HepG2 (cell line): ENCODE data around the gene LINC00237. TPM values are rescaled to one million over a fixed set of nuclear protein-coding genes. Genes with fewer than 3 reads are reported as not detected.

Source experiments
- AHR ChIP-seq: IDR thresholded peaks from 2 replicates; pipeline ENCODE4 v1.6.1; 2018; ENCODE audit warnings: missing genetic modification reagents, missing compliant biosample characterization
- BRF2 ChIP-seq: sonication (generic); formaldehyde crosslinking; IDR thresholded peaks from 2 replicates; pipeline ENCODE4 v1.8.1; 2022; ENCODE audit warnings: mild to moderate bottlenecking, missing genetic modification reagents
- FOXJ3 ChIP-seq: sonication (generic); formaldehyde crosslinking; IDR thresholded peaks from 2 replicates; pipeline ENCODE4 v1.4.0; 2020; ENCODE audit warnings: missing genetic modification reagents, mild to moderate bottlenecking, borderline replicate concordance
- GPN1 ChIP-seq: sonication (generic); formaldehyde crosslinking; IDR thresholded peaks from 2 replicates; pipeline ENCODE4 v1.5.1; 2020; ENCODE audit warnings: missing genetic modification reagents, borderline replicate concordance
- GTF3A ChIP-seq: sonication (generic); formaldehyde crosslinking; conservative IDR thresholded peaks from 2 replicates; pipeline ENCODE4 v1.4.0; 2020; ENCODE audit warnings: mild to moderate bottlenecking, missing genetic modification reagents
- HMG20A ChIP-seq: IDR thresholded peaks from 2 replicates; pipeline ENCODE4 v1.6.1; 2016; ENCODE audit warnings: borderline replicate concordance
- HNF4A ChIP-seq: sonication (generic); formaldehyde crosslinking; IDR thresholded peaks from 2 replicates; pipeline ENCODE4 v1.4.0; 2020; ENCODE audit warnings: missing genetic modification reagents
- MAX ChIP-seq: IDR thresholded peaks from 2 replicates; pipeline ENCODE4 v1.6.1; 2012; ENCODE audit warnings: inconsistent platforms
- PHB2 ChIP-seq: fragments of 450-650 bp; IDR thresholded peaks from 2 replicates; pipeline ENCODE4 v1.6.1; 2018; ENCODE audit not compliant: partially characterized antibody
- PHF8 ChIP-seq: sonication (generic); formaldehyde crosslinking; IDR thresholded peaks from 2 replicates; pipeline ENCODE4 v1.5.0; 2020; ENCODE audit warnings: missing genetic modification reagents
- RFX3 ChIP-seq: IDR thresholded peaks from 2 replicates; pipeline ENCODE4 v1.6.1; 2016; ENCODE audit warnings: missing biosample characterization, missing genetic modification reagents
- RFXANK ChIP-seq: IDR thresholded peaks from 2 replicates; pipeline ENCODE4 v1.6.1; 2016
- SIX4 ChIP-seq: sonication (generic); formaldehyde crosslinking; IDR thresholded peaks from 2 replicates; pipeline ENCODE4 v1.4.0; 2020; ENCODE audit warnings: missing genetic modification reagents
- SMC3 ChIP-seq: IDR thresholded peaks from 2 replicates; pipeline ENCODE4 v1.6.1; 2011; ENCODE audit warnings: low read length, improper control_type of control experiment
- SOX5 ChIP-seq: IDR thresholded peaks from 2 replicates; pipeline ENCODE4 v1.6.1; 2016; ENCODE audit warnings: borderline replicate concordance
- TBX2 ChIP-seq: sonication (generic); formaldehyde crosslinking; IDR thresholded peaks from 2 replicates; pipeline ENCODE4 v1.5.0; 2020; ENCODE audit warnings: missing genetic modification reagents, mild to moderate bottlenecking, borderline replicate concordance
- TFDP2 ChIP-seq: sonication (generic); formaldehyde crosslinking; IDR thresholded peaks from 2 replicates; pipeline ENCODE4 v1.4.0; 2020; ENCODE audit warnings: missing genetic modification reagents
- TMF1 ChIP-seq: sonication (generic); formaldehyde crosslinking; IDR thresholded peaks from 2 replicates; pipeline ENCODE4 v1.8.1; 2022; ENCODE audit warnings: low read depth, missing genetic modification reagents
- XRCC5 ChIP-seq: fragments of 200-400 bp; formaldehyde crosslinking; optimal IDR thresholded peaks from 2 replicates; pipeline ENCODE3; 2017; ENCODE audit warnings: mild to moderate bottlenecking, low read length
- ZNF232 ChIP-seq: sonication (generic); formaldehyde crosslinking; IDR thresholded peaks from 2 replicates; pipeline ENCODE4 v1.4.0; 2020; ENCODE audit warnings: missing genetic modification reagents, borderline replicate concordance
- ZNF253 ChIP-seq: sonication (generic); formaldehyde crosslinking; IDR thresholded peaks from 2 replicates; pipeline ENCODE4 v1.8.0; 2022; ENCODE audit warnings: mild to moderate bottlenecking, missing genetic modification reagents, borderline replicate concordance
- ZNF256 ChIP-seq: sonication (generic); formaldehyde crosslinking; conservative IDR thresholded peaks from 2 replicates; pipeline ENCODE4 v1.4.0; 2020; ENCODE audit warnings: missing genetic modification reagents
- ZNF292 ChIP-seq: sonication (generic); formaldehyde crosslinking; IDR thresholded peaks from 2 replicates; pipeline ENCODE4 v1.8.1; 2022; ENCODE audit warnings: mild to moderate bottlenecking, low read depth, missing genetic modification reagents, borderline replicate concordance
- ZNF33A ChIP-seq: sonication (generic); formaldehyde crosslinking; IDR thresholded peaks from 2 replicates; pipeline ENCODE4 v1.5.1; 2020; ENCODE audit warnings: missing genetic modification reagents, mild to moderate bottlenecking, moderate library complexity, borderline replicate concordance
- ZNF543 ChIP-seq: sonication (generic); formaldehyde crosslinking; IDR thresholded peaks from 2 replicates; pipeline ENCODE4 v1.4.0; 2020; ENCODE audit warnings: mild to moderate bottlenecking, missing genetic modification reagents
- ZNF558 ChIP-seq: sonication (generic); formaldehyde crosslinking; IDR thresholded peaks from 2 replicates; pipeline ENCODE4 v1.9.0; 2022; ENCODE audit warnings: mild to moderate bottlenecking, missing genetic modification reagents, borderline replicate concordance
- ZNF576 ChIP-seq: sonication (generic); formaldehyde crosslinking; IDR thresholded peaks from 2 replicates; pipeline ENCODE4 v1.4.0; 2020; ENCODE audit warnings: mild to moderate bottlenecking, missing genetic modification reagents
- polyA plus RNA-seq, 8 experiments: library from polyadenylated mRNA; depleted of rRNA in 3 of 8; stranded (reverse) in 7 of 8; unstranded in 1 of 8; fragments of >200 nt; fragmentation: Illumina TruSeq in 4 of 8; extraction: Trizol in 4 of 8; gene quantifications; 2 replicates each; pipeline versions ENCODE4 v1.2.1 to v1.2.3, GENCODE V29; 2011 to 2016; ENCODE audit warnings: low read depth in 4 of 8, missing spikeins in 1 of 8, mixed read lengths in 1 of 8; ENCODE audit not compliant: insufficient read depth in 1 of 8
- total RNA-seq, 5 experiments: library from RNA; depleted of rRNA; stranded (reverse); fragments of >200 nt; fragmentation: Illumina TruSeq; extraction: Trizol; gene quantifications; 2 replicates each; pipeline ENCODE4 v1.2.3, GENCODE V29; 2016; ENCODE audit warnings: low read depth in 1 of 5

LINC00237 gene
- total and polyA plus RNA-seq, 2 of the 13 experiments (the other 11 are each of a cell fraction or from before 2014, with no cell fraction given) = not detected

- peak; percentile 32; the same call in 1 of the 2 replicates for TF ChIP-seq ZNF232 (CRISPR knock-in tag)
- no peak for TF ChIP-seq AHR (CRISPR knock-in tag)
- TF ChIP-seq PHF8 (CRISPR knock-in tag) = no peak
- no peak for TF ChIP-seq TMF1
- no peak for TF ChIP-seq GTF3A (CRISPR knock-in tag)
- TF ChIP-seq SIX4 (CRISPR knock-in tag) = no peak
- no peak for TF ChIP-seq RFX3 (CRISPR knock-in tag)
- TF ChIP-seq ZNF256 = no peak
- peak; percentile 12; the same call in 1 of the 2 replicates for TF ChIP-seq TBX2
- TF ChIP-seq FOXJ3 (CRISPR knock-in tag) = no peak; the same call in 1 of the 2 replicates
- no peak for TF ChIP-seq ZNF33A (CRISPR knock-in tag)
- peak; percentile 99 for TF ChIP-seq HNF4A (CRISPR knock-in tag)
- TF ChIP-seq BRF2 = 0 out of 2 replicates have a peak, but pooled peaks have one; percentile 27
- TF ChIP-seq ZNF576 (CRISPR knock-in tag) = no peak
- TF ChIP-seq XRCC5 = peak; percentile 49
- TF ChIP-seq GPN1 (CRISPR knock-in tag) = no peak
- no peak for TF ChIP-seq ZNF543 (CRISPR knock-in tag)
- no peak for TF ChIP-seq ZNF253
- TF ChIP-seq SMC3 = peak; percentile 6; the same call in 1 of the 2 replicates
- no peak for TF ChIP-seq TFDP2
- TF ChIP-seq HMG20A (CRISPR knock-in tag) = peak; percentile 51; the same call in 1 of the 2 replicates
- no peak for TF ChIP-seq ZNF292
- no peak for TF ChIP-seq ZNF558
- no peak for TF ChIP-seq RFXANK (CRISPR knock-in tag)
- peak; percentile 69; the same call in 1 of the 2 replicates for TF ChIP-seq SOX5 (CRISPR knock-in tag)
- no peak for TF ChIP-seq MAX
- TF ChIP-seq PHB2 = no peak
These were observed 33.9 kb upstream of the LINC00237 start (continued) for GRCh38 chr20:21139881-21140566.
